Lower leg skin (tissue), 4 donors: ENCODE results near the gene SENP2. TPM values are rescaled to one million over a fixed set of nuclear protein-coding genes. Genes with fewer than 3 reads are reported as not detected.
A peak's percentile ranks its signal among the peaks of the same experiment; 100 is the strongest.

Experiments
- DNase-seq, 2 donors: peaks; one replicate each; pipeline ENCODE4 v3.0.0-alpha.2; 2019; ENCODE audit warnings: low spot score in 2 of 2
- H3K4me3 ChIP-seq: fragments of 200-600 bp; sonication (generic); 2 replicates; pipeline ENCODE4 v1.5.1; 2017; ENCODE audit warnings: mild to moderate bottlenecking, low read depth; ENCODE audit not compliant: poor library complexity, severe bottlenecking
- CTCF ChIP-seq, 3 donors: fragments of 450-650 bp; IDR thresholded peaks; one replicate each; pipeline ENCODE4 v1.5.1; 2016; ENCODE audit warnings: antibody characterized with exemption in 3 of 3, mild to moderate bottlenecking in 3 of 3, moderate library complexity in 2 of 3
- POLR2A ChIP-seq, 2 donors: fragments of 450-650 bp; IDR thresholded peaks; one replicate each; pipeline ENCODE4 v1.6.1; 2016 to 2017; ENCODE audit warnings: antibody characterized with exemption in 2 of 2, mild to moderate bottlenecking in 1 of 2, moderate library complexity in 1 of 2
- WGBS, 2 donors: methylation state at CpG; one replicate each; pipeline ENCODE4 v1.1.5; 2018; 5-methylcytosine and 5-hydroxymethylcytosine counted together
- intact Hi-C: fragments of 100-400 bp; cut with DNase I; formaldehyde crosslinking; loops from one replicate; pipeline ENCODE4 v1.15.0; 2023; ENCODE audit warnings: low total_unique reads
- total RNA-seq, 4 donors: library from RNA; depleted of rRNA; stranded (reverse); fragments of >200 nt; gene quantifications; one replicate each; pipeline ENCODE4 v1.1.0, GENCODE V29; 2016

SENP2 gene
- total RNA-seq, 4 donors from 2014 or later = 19.9 to 45.9 (median 30.9) TPM

- 78 to 82% methylated on average over 14 of the region's 14 CpGs for WGBS, 2 donors
- intact Hi-C loops = no loop called here
- no peak overlapping the region for H3K4me3 ChIP-seq
- peak in 1 of 2 donors; percentile 64 for DNase-seq
- TF ChIP-seq CTCF (IDR thresholded peaks at IDR 0.05) = no peak
- no peak for TF ChIP-seq POLR2A (IDR thresholded peaks at IDR 0.05)
Measured at GRCh38 chr3:185646382-185647133, 60.5 kb downstream of the SENP2 start.

GRCh38 chr3:185647134-185647879, 61.2 kb downstream of the SENP2 start:
- intact Hi-C loops = no loop called here
- TF ChIP-seq POLR2A (IDR thresholded peaks at IDR 0.05) (no peak), CTCF (IDR thresholded peaks at IDR 0.05) (no peak)
- peak in 1 of 2 donors; percentile 75 for DNase-seq
- WGBS, 2 donors = 88 to 90% methylated on average over 19 of the region's 19 CpGs
- H3K4me3 ChIP-seq = no peak overlapping the region

GRCh38 chr3:185647880-185648210, 61.8 kb downstream of the SENP2 start:
- WGBS, 2 donors = 87 to 97% methylated on average over 10 of the region's 10 CpGs
- DNase-seq = peak in 1 of 2 donors; percentile 56
- no peak overlapping the region for H3K4me3 ChIP-seq
- intact Hi-C loops = no loop called here
- TF ChIP-seq CTCF (IDR thresholded peaks at IDR 0.05) (no peak), POLR2A (IDR thresholded peaks at IDR 0.05) (no peak)

GRCh38 chr3:185648396-185648795, 62.3 kb downstream of the SENP2 start:
- intact Hi-C loops = no loop called here
- DNase-seq = peak in 1 of 2 donors; percentile 60
- 95 to 99% methylated on average over 4 of the region's 4 CpGs for WGBS, 2 donors
- H3K4me3 ChIP-seq = no peak overlapping the region
- no peak for TF ChIP-seq POLR2A (IDR thresholded peaks at IDR 0.05)
- no peak for TF ChIP-seq CTCF (IDR thresholded peaks at IDR 0.05)

GRCh38 chr3:185649414-185649813, 63.3 kb downstream of the SENP2 start:
- 92% methylated on average over 10 of the region's 10 CpGs for WGBS, 2 donors
- no peak for TF ChIP-seq POLR2A (IDR thresholded peaks at IDR 0.05)
- no peak for TF ChIP-seq CTCF (IDR thresholded peaks at IDR 0.05)
- DNase-seq = peak in 1 of 2 donors; percentile 63
- no peak overlapping the region for H3K4me3 ChIP-seq
- intact Hi-C loops = no loop called here
